ENCODE measurements around the gene ZNF732. TPM values are rescaled to one million over a fixed set of nuclear protein-coding genes. Genes with fewer than 3 reads are reported as not detected.

ZNF732 gene
- 0.77 and 0.79 TPM in 2 replicates for total RNA-seq

DNA sequence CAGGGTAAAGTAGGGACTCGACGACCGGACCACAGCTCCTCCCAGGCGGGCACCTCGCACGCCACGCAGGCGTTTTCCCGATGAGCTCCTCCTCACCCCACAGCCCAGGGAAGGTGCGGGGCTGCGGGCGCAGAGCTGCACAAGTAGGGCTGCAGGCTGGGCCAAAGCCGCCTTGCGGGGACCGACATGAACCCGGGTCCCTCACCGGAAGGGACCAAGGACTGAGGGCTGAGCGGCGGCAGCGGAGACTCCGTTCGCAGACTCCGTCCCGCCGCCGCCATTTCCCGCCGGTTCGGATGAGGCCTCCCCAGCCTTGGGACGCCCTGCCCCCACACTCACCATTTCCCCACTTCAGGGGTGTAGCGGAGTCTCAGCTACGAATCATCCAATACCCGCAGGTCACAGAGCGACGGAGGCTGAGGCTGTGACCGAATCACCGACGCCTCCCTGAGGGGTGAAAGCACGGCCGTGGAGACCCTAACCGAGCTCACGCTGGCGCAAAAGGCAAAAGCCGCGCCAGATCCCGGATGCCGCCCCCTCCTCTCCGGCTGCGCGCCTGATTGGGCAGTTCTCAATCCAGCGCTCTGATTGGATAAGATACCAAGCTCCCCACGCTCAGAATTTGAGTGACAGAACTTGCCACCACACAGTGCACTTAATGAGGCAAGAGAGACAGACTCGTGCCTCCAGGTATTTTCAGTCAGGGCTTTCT lies at the start of gene ZNF732:
TSS of gene ZNF732 (minus strand) at position 506 of the 712 bp plus-strand sequence. CDS start at position 342, 164 bp downstream.
- Histone ChIP-seq H3K4me3 (ENCODE audit: low read depth, low read length) (peak within 1 kb of the TSS; percentile 60), H3K36me3 (ENCODE audit: control insufficient read depth, insufficient read depth, low read length) (no peaks in the 10 kb centered on the region), H3K27me3 (ENCODE audit: control insufficient read depth, insufficient read depth, low read length) (no peaks in the 10 kb centered on the region)
- DNase-seq (ENCODE audit: low read depth) (peak; percentile 79), FAIRE-seq (no peak)
- TF ChIP-seq, protein P1, sequence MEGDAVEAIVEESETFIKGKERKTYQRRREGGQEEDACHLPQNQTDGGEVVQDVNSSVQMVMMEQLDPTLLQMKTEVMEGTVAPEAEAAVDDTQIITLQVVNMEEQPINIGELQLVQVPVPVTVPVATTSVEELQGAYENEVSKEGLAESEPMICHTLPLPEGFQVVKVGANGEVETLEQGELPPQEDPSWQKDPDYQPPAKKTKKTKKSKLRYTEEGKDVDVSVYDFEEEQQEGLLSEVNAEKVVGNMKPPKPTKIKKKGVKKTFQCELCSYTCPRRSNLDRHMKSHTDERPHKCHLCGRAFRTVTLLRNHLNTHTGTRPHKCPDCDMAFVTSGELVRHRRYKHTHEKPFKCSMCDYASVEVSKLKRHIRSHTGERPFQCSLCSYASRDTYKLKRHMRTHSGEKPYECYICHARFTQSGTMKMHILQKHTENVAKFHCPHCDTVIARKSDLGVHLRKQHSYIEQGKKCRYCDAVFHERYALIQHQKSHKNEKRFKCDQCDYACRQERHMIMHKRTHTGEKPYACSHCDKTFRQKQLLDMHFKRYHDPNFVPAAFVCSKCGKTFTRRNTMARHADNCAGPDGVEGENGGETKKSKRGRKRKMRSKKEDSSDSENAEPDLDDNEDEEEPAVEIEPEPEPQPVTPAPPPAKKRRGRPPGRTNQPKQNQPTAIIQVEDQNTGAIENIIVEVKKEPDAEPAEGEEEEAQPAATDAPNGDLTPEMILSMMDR (IDR thresholded peaks at IDR 0.05; ENCODE audit: insufficient read depth, low read length, severe bottlenecking) = no peak

DNA sequence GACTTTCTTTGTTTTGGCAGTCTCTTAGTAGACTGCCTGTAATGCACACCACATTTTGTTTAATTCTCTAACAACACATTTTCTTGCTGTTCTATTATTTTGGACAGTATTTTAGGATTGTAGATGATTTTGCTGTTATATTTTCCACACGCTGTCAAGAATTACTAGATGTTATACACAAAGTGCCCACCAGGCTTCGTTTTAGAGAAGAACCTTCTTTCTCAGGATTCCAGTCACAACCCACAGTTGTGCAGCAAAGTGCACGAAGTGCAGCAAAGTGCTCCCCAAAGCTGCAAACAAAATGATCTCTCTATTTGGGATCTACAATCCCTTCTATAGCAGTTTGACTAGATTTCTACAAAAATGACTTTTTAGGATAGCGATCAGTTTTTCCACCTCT lies 34.7 kb upstream of the ZNF732 start:
- Histone ChIP-seq H3K4me3 (ENCODE audit: low read depth, low read length) (no peak overlapping the region), H3K27me3 (ENCODE audit: control insufficient read depth, insufficient read depth, low read length) (no peaks in the 10 kb centered on the region), H3K36me3 (ENCODE audit: control insufficient read depth, insufficient read depth, low read length) (peaks cover 3% of the 10 kb centered on the region)
- no peak for FAIRE-seq
- no peak for DNase-seq (ENCODE audit: low read depth)
- TF ChIP-seq, protein P1 (IDR thresholded peaks at IDR 0.05; ENCODE audit: insufficient read depth, low read length, severe bottlenecking) = no peak

DNA sequence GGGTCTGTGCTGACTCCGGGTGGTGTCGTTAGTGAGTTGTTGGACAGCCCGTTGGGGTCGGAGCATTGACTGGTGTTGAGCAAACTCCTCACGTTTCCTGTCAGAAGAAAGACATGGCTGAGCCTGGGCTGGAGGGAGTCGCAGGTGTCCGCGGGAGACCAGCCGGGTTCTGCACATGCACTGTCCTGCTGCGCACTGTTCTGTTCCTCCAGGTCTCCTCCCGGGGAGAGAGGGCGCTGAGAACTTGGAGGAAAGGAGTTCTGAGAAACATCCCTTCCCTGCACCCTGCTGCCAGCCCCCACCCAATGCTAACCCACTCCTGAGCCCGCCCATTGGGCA lies 33.5 kb upstream of the ZNF732 start:
- FAIRE-seq (peak; percentile 66), DNase-seq (ENCODE audit: low read depth) (no peak)
- Histone ChIP-seq H3K4me3 (ENCODE audit: low read depth, low read length) (peak overlapping the region; percentile 84), H3K27me3 (ENCODE audit: control insufficient read depth, insufficient read depth, low read length) (no peaks in the 10 kb centered on the region), H3K36me3 (ENCODE audit: control insufficient read depth, insufficient read depth, low read length) (peaks cover 1% of the 10 kb centered on the region)
- TF ChIP-seq, protein P1 (IDR thresholded peaks at IDR 0.05; ENCODE audit: insufficient read depth, low read length, severe bottlenecking) = no peak

DNA sequence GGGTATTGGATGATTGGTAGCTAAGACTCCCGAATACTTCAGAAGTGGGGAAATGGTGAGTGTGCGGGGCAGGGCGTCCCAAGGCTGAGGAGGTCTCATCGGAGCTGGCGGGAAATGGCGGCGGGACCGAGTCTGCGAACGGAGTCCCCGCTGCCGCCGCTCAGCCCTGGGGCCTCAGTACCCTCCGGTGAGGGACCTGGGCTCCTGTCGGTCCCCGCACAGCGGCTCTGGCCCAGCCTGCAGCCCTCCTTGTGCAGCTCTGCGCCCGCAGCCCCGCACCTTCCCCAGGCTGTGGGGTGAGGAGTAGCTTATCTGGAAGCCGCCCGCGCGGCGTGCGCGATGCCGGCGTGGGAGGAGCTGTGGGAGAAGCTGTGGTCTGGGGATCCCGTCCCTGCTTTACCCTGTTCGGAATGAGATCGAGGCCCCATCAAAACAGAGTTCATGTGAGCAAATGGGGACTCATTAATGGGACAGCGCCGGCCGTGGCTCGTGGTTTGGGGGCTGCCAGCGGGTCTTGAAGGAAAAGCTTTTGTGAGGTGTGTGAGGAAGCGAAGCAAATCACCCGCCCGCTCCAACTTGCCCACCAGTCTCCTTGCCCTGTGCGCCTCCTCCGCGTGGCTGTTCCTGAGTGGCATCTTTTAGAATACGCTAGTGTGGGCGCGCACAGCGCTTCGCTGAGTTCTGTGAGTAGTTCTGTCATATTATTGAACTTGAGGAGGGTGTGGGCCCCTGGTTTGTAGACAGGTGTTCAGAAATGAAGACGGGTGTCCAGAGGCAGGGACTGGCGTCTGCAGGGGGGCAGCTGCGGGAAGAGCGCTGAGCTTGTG lies 32.9 kb upstream of the ZNF732 start:
- H3K4me3 ChIP-seq (ENCODE audit: low read depth, low read length) = peak overlapping the region; percentile 84
- DNase-seq (ENCODE audit: low read depth) (no peak), FAIRE-seq (no peak)
- H3K36me3 ChIP-seq (ENCODE audit: control insufficient read depth, insufficient read depth, low read length) = peaks cover 1% of the 10 kb centered on the region
- TF ChIP-seq, protein P1 (IDR thresholded peaks at IDR 0.05; ENCODE audit: insufficient read depth, low read length, severe bottlenecking) = no peak
- no peaks in the 10 kb centered on the region for H3K27me3 ChIP-seq (ENCODE audit: control insufficient read depth, insufficient read depth, low read length)

DNA sequence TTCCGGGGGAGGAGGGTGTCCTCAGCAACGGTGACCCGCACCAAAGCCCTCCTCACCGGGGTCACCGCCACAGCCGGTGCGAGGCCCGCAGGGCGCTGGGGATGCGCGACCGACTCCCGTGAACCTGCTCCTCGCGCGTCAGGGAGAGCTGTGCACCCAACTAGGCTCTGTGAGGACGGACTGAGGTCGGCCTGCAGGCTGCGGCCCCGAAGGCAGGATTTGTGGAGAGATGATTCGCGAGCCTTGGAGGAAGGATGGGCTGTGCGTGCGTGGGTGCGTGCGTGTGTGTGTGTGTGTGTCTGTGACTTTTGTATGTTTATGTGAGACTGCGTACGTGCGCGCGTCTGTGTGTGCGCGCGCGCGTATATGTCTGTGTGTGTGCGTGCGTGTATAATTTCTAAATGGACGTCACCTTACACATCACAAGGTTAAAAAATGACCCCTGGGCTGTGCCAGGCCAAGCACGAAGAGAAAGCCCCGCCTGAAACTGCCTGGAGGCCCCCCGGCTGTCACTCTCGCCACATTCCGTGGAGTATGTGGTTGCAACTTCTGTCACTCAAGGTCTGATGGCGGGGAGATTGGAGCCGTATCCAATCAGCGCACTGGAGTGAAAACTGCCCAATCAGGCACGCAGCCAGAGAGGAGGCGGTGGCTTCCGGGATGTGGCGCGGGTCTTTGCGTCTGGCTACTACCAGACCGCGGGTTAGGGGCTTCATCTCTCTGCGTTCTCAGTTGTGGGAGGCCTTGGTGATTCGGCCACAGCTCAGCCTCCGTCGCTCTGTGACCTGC lies 32.1 kb upstream of the ZNF732 start, which contains the start of gene ZNF141:
TSS of gene ZNF141 (plus strand) at position 672 of the 789 bp plus-strand sequence. CDS start 170 bp downstream, outside the sequence.
- Histone ChIP-seq H3K36me3 (ENCODE audit: control insufficient read depth, insufficient read depth, low read length) (peaks cover 1% of the 10 kb centered on the region), H3K27me3 (ENCODE audit: control insufficient read depth, insufficient read depth, low read length) (no peaks in the 10 kb centered on the region), H3K4me3 (ENCODE audit: low read depth, low read length) (peak within 1 kb of the TSS; percentile 84)
- FAIRE-seq = peak; percentile 96
- DNase-seq (ENCODE audit: low read depth) = peak; percentile 92
- TF ChIP-seq, protein P1 (IDR thresholded peaks at IDR 0.05; ENCODE audit: insufficient read depth, low read length, severe bottlenecking) = no peak

Data from bronchial epithelial cell (primary cell).